Measurements from ENCODE around the gene MID2. TPM values are rescaled to one million over a fixed set of nuclear protein-coding genes. Genes with fewer than 3 reads are reported as not detected.

Gene MID2, protein sequence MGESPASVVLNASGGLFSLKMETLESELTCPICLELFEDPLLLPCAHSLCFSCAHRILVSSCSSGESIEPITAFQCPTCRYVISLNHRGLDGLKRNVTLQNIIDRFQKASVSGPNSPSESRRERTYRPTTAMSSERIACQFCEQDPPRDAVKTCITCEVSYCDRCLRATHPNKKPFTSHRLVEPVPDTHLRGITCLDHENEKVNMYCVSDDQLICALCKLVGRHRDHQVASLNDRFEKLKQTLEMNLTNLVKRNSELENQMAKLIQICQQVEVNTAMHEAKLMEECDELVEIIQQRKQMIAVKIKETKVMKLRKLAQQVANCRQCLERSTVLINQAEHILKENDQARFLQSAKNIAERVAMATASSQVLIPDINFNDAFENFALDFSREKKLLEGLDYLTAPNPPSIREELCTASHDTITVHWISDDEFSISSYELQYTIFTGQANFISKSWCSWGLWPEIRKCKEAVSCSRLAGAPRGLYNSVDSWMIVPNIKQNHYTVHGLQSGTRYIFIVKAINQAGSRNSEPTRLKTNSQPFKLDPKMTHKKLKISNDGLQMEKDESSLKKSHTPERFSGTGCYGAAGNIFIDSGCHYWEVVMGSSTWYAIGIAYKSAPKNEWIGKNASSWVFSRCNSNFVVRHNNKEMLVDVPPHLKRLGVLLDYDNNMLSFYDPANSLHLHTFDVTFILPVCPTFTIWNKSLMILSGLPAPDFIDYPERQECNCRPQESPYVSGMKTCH
- 8.9 and 16.1 TPM in 2 replicates for total RNA-seq (2014; rRNA removed; shearing (Covaris generic))
- polyA plus RNA-seq (2016; fragmentation: Nextera tagmentation; extraction: Ambion mirVana) = 5.4 and 5.7 TPM in 2 replicates

- DNase-seq = peak; percentile 76
- peak within 1 kb of the TSS; percentile 75 for H3K4me3 ChIP-seq
- 0 to 2% methylated on average over 12 to 29 of the region's 32 CpGs for WGBS, 2 experiments (ENCODE audit: low coverage in 1 of 2, low lambda C conversion rate in 2 of 2, missing lambda C conversion rate in 2 of 2)
- peak within 1 kb of the TSS; percentile 83 for H2AFZ ChIP-seq
- H3F3A ChIP-seq (ENCODE audit: insufficient read depth) = peaks cover 7% of the 10 kb centered on the region; the same call in 1 of the 2 replicates
- H3K4me2 ChIP-seq (ENCODE audit: unreplicated experiment) = peak within 1 kb of the TSS; percentile 86
- TF ChIP-seq EZH2 (IDR thresholded peaks at IDR 0.05; ENCODE audit: insufficient read depth, poor library complexity, severe bottlenecking) (no peak), EZH2phosphoT487 (IDR thresholded peaks at IDR 0.05; ENCODE audit: insufficient read depth, low read depth) (no peak)
- peaks cover 13% of the 10 kb centered on the region for H3K4me1 ChIP-seq (ENCODE audit: insufficient read depth)
- no peaks in the 10 kb centered on the region for H3K36me3 ChIP-seq (ENCODE audit: low read depth)
- no peaks in the 10 kb centered on the region for H3K9me3 ChIP-seq (ENCODE audit: low read depth)
- peak within 1 kb of the TSS; percentile 87 for H3K27ac ChIP-seq
- H3K27me3 ChIP-seq (replicated peaks; ENCODE audit: insufficient read depth) = no peaks in the 10 kb centered on the region
- peaks cover 37% of the 10 kb centered on the region for H3K79me2 ChIP-seq (ENCODE audit: insufficient read depth)
- in situ Hi-C loops (cut with MboI) = no loop called here
- peak within 1 kb of the TSS; percentile 92 for H3K9ac ChIP-seq
- no peaks in the 10 kb centered on the region for H3K9me2 ChIP-seq (ENCODE audit: insufficient read depth)
- H4K20me1 ChIP-seq (ENCODE audit: insufficient read depth) = no peaks in the 10 kb centered on the region
Measured at GRCh38 chrX:107825698-107826237, at the start of gene MID2. Gene MID2 (plus strand): TSS chrX:107825866. CDS start chrX:107826427, 561 bp downstream.

DNA sequence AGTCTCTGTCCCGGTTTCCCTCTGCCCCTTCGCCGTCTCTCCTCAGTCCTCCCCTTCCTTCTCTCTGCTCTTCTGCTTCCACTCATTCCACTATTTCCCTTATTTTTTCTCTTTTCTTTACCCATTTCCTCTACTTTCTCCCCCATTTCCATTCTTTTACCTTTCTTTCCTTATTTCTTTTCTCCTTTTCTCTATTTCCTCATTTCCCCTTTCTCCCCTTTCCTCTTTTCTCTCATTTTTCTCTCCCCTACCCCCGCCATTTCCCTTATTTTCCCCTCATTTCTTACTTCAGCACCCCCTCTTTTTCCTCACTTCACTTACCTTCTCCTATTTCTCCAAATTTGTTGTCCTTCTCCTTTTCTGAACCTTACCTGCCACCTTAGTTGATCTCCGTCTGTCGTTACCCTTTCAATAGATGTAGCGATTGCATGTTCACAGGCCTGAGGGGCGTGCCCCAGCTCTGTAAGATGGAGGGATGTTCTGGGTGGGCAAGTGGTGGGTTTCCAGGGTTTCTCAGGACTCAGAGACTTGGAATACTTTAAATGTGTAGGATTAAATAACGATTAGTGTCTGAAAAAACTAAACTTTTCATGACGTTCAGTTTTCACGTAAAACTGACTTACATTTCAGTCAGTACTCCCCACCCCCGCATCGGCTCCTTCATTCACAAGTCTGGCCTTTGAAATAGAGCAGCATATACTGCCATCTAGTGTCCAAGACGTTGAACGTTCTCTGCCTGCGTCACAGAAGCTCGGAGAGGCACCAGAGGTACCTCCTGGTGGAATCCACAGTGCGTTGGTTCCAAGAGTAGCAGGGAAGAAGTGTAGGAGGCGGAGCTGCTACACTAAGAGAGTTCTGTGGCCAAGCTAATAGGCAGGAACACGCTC is 48.8 kb upstream of the MID2 start:
- Histone ChIP-seq H3K9me3 (ENCODE audit: low read depth) (no peaks in the 10 kb centered on the region), H3K79me2 (ENCODE audit: insufficient read depth) (no peaks in the 10 kb centered on the region), H3K4me3 (peak overlapping the region; percentile 74), H3F3A (ENCODE audit: insufficient read depth) (no peaks in the 10 kb centered on the region), H3K9me2 (ENCODE audit: insufficient read depth) (no peaks in the 10 kb centered on the region), H3K27ac (no peak overlapping the region), H3K4me2 (ENCODE audit: unreplicated experiment) (peak overlapping the region; percentile 85), H3K9ac (peak overlapping the region; percentile 62), H2AFZ (peak overlapping the region; percentile 91), H4K20me1 (ENCODE audit: insufficient read depth) (no peaks in the 10 kb centered on the region), H3K4me1 (ENCODE audit: insufficient read depth) (no peaks in the 10 kb centered on the region), H3K27me3 (replicated peaks; ENCODE audit: insufficient read depth) (no peaks in the 10 kb centered on the region), H3K36me3 (ENCODE audit: low read depth) (no peaks in the 10 kb centered on the region)
- no peak for TF ChIP-seq EZH2 (IDR thresholded peaks at IDR 0.05; ENCODE audit: insufficient read depth, poor library complexity, severe bottlenecking)
- no peak for TF ChIP-seq EZH2phosphoT487 (IDR thresholded peaks at IDR 0.05; ENCODE audit: insufficient read depth, low read depth)
- in situ Hi-C loops (cut with MboI) = no loop called here
- DNase-seq = peak; percentile 89
- whole genome bisulfite sequencing, 2 experiments (ENCODE audit: low coverage in 1 of 2, low lambda C conversion rate in 2 of 2, missing lambda C conversion rate in 2 of 2) = 1 to 3% methylated on average over 16 to 20 of the region's 20 CpGs

DNA sequence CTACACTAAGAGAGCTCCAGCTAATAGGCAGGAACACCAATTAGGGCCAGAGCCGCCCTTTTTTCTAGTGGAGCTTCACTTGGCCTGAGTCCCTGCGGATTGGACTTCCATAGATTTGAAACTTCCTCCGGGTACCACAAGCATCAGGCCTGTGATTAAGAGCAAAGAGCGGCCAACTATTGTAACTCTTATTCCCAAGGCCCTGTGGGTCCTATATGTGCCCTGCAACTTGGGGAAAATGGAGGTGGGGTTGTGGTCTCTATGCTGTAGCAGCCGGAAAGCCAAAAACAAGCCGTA is 48.2 kb upstream of the MID2 start, which contains the start of gene NCBP2L:
NCBP2L (plus strand) TSS at position 198 of the 297 bp plus-strand sequence. CDS start 16,488 bp downstream, outside the sequence.
- in situ Hi-C loops (cut with MboI) = no loop called here
- TF ChIP-seq EZH2phosphoT487 (IDR thresholded peaks at IDR 0.05; ENCODE audit: insufficient read depth, low read depth) (no peak), EZH2 (IDR thresholded peaks at IDR 0.05; ENCODE audit: insufficient read depth, poor library complexity, severe bottlenecking) (no peak)
- no peak for DNase-seq
- H3K36me3 ChIP-seq (ENCODE audit: low read depth) = no peaks in the 10 kb centered on the region
- H3K27me3 ChIP-seq (replicated peaks; ENCODE audit: insufficient read depth) = no peaks in the 10 kb centered on the region
- no peaks in the 10 kb centered on the region for H4K20me1 ChIP-seq (ENCODE audit: insufficient read depth)
- peak within 1 kb of the TSS; percentile 91 for H2AFZ ChIP-seq
- H3K9me3 ChIP-seq (ENCODE audit: low read depth) = no peaks in the 10 kb centered on the region
- H3K79me2 ChIP-seq (ENCODE audit: insufficient read depth) = no peaks in the 10 kb centered on the region
- no peaks in the 10 kb centered on the region for H3K9me2 ChIP-seq (ENCODE audit: insufficient read depth)
- H3F3A ChIP-seq (ENCODE audit: insufficient read depth) = no peaks in the 10 kb centered on the region
- no peak within 1 kb of the TSS for H3K27ac ChIP-seq
- H3K4me3 ChIP-seq = peak within 1 kb of the TSS; percentile 74
- peak within 1 kb of the TSS; percentile 85 for H3K4me2 ChIP-seq (ENCODE audit: unreplicated experiment)
- H3K9ac ChIP-seq = peak within 1 kb of the TSS; percentile 62
- H3K4me1 ChIP-seq (ENCODE audit: insufficient read depth) = no peaks in the 10 kb centered on the region
- 70 to 73% methylated on average over 5 to 6 of the region's 6 CpGs for WGBS, 2 experiments (ENCODE audit: low coverage in 1 of 2, low lambda C conversion rate in 2 of 2, missing lambda C conversion rate in 2 of 2)

Data from GM23248 (cell line).